K562 (cell line): ENCODE results near the gene HNRNPA2B1. TPM values are rescaled to one million over a fixed set of nuclear protein-coding genes. Genes with fewer than 3 reads are reported as not detected.

Experiments
- CSDE1 ChIP-seq, 2 experiments: fragments of 450-650 bp; IDR thresholded peaks; 2 replicates each; pipeline ENCODE4 v1.6.1; 2016; ENCODE audit warnings: mild to moderate bottlenecking in 1 of 2
- GABPA ChIP-seq: fragments of 200-800 bp; sonication (Bioruptor generic); conservative IDR thresholded peaks from 2 replicates; pipeline ENCODE4 v1.6.1; 2016; ENCODE audit warnings: low read depth, missing genetic modification characterization, missing compliant biosample characterization
- HNRNPUL1 ChIP-seq: fragments of 200-400 bp; formaldehyde crosslinking; IDR thresholded peaks from 2 replicates; pipeline ENCODE4 v1.6.1; 2017; ENCODE audit warnings: low read length
- NBN ChIP-seq: fragments of 450-650 bp; IDR thresholded peaks from 2 replicates; pipeline ENCODE4 v1.6.1; 2016; ENCODE audit warnings: low read depth, mild to moderate bottlenecking
- PRPF4 ChIP-seq: fragments of 200-400 bp; formaldehyde crosslinking; IDR thresholded peaks from one replicate; pipeline ENCODE4 v1.6.1; 2017; ENCODE audit warnings: low read length, low read depth, mild to moderate bottlenecking; ENCODE audit not compliant: insufficient read depth, poor library complexity, severe bottlenecking
- RBFOX2 ChIP-seq: fragments of 200-400 bp; formaldehyde crosslinking; IDR thresholded peaks from 2 replicates; pipeline ENCODE4 v1.6.1; 2017; ENCODE audit warnings: low read depth, mild to moderate bottlenecking, low read length, moderate library complexity
- SMARCA4 ChIP-seq: fragments of 450-650 bp; IDR thresholded peaks from 2 replicates; pipeline ENCODE4 v1.6.1; 2016
- ZC3H4 ChIP-seq: sonication (generic); formaldehyde crosslinking; IDR thresholded peaks from 2 replicates; pipeline ENCODE4 v1.9.0; 2021; ENCODE audit warnings: missing genetic modification reagents, borderline replicate concordance
- ZNF41 ChIP-seq: fragments of 250-450 bp; sonication (Bioruptor Pico); conservative IDR thresholded peaks from 2 replicates; pipeline ENCODE4 v1.4.0; 2020; ENCODE audit warnings: mild to moderate bottlenecking
- polyA plus RNA-seq, 8 experiments: library from polyadenylated mRNA; depleted of rRNA in 4 of 8; stranded (reverse) in 5 of 8; unstranded in 3 of 8; fragments of >200 nt; fragmentation: Nextera tagmentation in 2 of 8; fragmentation: Illumina TruSeq in 1 of 8; extraction: Ambion mirVana in 2 of 8; extraction: Trizol in 1 of 8; gene quantifications; 2 replicates each; pipeline versions ENCODE4 v1.2.1 to v1.2.3, GENCODE V29; 2011 to 2014; ENCODE audit warnings: inconsistent platforms in 1 of 8, missing spikeins in 1 of 8
- total RNA-seq, 7 experiments: library from RNA; depleted of rRNA in 6 of 7; stranded (reverse); fragments of >200 nt in 6 of 7; fragmentation: Illumina TruSeq in 2 of 7; extraction: Trizol in 2 of 7; gene quantifications; 2 replicates each; pipeline versions ENCODE4 v1.2.1 to v1.2.3, GENCODE V29; 2011 to 2021; ENCODE audit warnings: low replicate concordance in 1 of 7
- TF ChIP-seq, protein P1 (sequence below), 2 experiments: fragments of 450-650 bp; IDR thresholded peaks; 2 replicates each; pipeline ENCODE4 v1.6.1; 2016; ENCODE audit warnings: mild to moderate bottlenecking in 2 of 2, borderline replicate concordance in 1 of 2, low read depth in 1 of 2, moderate library complexity in 1 of 2
- TF ChIP-seq, protein P2 (sequence below): fragments of 250-450 bp; sonication (Bioruptor Pico); IDR thresholded peaks from 2 replicates; pipeline ENCODE4 v1.4.0; 2020

The HNRNPA2B1 gene
- total and polyA plus RNA-seq, 9 of the 15 experiments (the other 6 are each of a cell fraction or from before 2014, with no cell fraction given) = 630 to 1,989 (median 865) TPM

DNA sequence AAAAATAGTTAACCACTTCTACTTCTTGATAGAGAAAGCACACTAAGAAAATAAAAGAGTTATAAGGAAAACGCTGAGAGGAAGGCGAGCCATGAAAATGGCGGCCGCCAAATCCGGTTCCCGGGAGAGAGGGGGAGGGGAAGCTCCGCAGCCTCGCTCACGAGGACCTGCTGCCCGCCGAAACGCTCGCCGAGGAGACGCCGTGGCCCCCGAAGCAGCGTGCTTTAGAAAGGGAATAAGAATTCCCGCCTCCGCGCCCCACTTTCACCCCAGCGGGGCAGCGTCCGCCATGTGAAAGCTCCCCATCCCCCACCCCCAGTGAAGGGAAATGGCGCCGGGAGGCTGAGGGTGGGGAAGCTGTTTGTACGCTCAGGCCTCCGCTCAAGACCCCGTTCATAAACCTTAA lies 505 bp downstream of the HNRNPA2B1 start (continued):
- TF ChIP-seq, protein P1, sequence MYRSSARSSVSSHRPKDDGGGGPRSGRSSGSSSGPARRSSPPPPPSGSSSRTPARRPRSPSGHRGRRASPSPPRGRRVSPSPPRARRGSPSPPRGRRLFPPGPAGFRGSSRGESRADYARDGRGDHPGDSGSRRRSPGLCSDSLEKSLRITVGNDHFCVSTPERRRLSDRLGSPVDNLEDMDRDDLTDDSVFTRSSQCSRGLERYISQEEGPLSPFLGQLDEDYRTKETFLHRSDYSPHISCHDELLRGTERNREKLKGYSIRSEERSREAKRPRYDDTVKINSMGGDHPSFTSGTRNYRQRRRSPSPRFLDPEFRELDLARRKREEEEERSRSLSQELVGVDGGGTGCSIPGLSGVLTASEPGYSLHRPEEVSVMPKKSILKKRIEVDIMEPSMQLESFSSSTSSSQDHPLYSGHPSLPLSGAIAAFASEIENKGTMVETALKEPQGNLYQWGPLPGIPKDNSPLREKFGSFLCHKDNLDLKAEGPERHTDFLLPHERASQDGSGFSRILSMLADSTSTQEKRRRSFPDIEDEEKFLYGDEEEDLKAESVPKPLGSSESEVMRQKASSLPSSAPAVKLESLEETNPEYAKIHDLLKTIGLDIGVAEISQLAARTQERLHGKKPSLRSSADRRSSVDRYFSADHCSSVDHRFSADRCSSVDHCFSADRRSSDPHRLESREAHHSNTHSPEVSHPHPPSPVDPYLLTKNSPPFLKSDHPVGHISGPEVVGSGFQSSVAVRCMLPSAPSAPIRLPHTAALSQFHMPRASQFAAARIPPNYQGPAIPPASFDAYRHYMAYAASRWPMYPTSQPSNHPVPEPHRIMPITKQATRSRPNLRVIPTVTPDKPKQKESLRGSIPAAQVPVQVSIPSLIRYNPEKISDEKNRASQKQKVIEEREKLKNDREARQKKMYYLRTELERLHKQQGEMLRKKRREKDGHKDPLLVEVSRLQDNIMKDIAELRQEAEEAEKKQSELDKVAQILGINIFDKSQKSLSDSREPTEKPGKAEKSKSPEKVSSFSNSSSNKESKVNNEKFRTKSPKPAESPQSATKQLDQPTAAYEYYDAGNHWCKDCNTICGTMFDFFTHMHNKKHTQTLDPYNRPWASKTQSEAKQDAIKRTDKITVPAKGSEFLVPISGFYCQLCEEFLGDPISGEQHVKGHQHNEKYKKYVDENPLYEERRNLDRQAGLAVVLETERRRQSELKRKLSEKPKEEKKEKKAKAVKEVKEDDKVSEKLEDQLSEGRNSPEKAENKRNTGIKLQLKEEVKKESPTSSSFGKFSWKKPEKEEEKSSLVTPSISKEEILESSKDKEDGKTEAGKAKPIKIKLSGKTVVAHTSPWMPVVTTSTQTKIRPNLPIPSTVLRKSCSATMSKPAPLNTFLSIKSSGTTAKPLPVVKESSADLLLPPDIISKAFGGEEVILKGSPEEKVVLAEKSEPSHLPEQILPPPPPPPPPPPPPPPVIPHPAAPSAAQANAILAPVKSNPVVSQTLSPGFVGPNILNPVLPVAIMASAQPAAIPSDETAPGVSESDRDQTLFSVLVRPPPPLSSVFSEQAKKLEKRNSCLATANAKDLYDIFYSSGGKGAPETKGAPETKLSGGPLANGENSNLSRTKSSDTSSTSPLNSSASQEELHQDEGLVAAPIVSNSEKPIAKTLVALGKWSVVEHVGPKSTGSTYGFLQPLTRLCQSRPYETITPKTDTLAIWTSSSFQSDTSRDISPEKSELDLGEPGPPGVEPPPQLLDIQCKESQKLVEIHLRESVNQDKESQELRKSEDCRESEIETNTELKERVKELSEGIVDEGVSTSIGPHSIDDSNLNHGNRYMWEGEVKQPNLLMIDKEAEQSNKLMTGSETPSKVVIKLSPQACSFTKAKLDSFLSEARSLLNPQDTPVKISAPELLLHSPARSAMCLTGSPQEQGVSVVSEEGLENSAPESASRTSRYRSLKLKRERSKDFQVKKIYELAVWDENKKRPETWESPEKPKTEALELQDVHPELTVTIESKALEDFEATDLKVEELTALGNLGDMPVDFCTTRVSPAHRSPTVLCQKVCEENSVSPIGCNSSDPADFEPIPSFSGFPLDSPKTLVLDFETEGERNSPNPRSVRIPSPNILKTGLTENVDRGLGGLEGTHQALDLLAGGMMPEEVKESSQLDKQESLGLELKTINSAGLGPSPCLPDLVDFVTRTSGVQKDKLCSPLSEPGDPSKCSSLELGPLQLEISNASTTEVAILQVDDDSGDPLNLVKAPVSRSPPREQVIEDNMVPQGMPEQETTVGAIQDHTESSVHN (IDR thresholded peaks at IDR 0.05; ENCODE audit: borderline replicate concordance in 1 of 2, low read depth in 1 of 2) = peak in 1 of 2 experiments; percentile 7; a peak in 1 of 4 replicates
- TF ChIP-seq ZNF41 (CRISPR knock-in tag) (peak; percentile 46; the same call in 1 of the 2 replicates), ZC3H4 (CRISPR knock-in tag) (peak; percentile 94), GABPA (tag) (peak; percentile 61), CSDE1 (IDR thresholded peaks at IDR 0.05) (no peak), RBFOX2 (peak; percentile 95), NBN (0 out of 2 replicates have a peak, but pooled peaks have one; percentile 30), HNRNPUL1 (0 out of 2 replicates have a peak, but pooled peaks have one; percentile 2), PRPF4 (peak; percentile 99), SMARCA4 (0 out of 2 replicates have a peak, but pooled peaks have one; percentile 17)
- TF ChIP-seq, protein P2, sequence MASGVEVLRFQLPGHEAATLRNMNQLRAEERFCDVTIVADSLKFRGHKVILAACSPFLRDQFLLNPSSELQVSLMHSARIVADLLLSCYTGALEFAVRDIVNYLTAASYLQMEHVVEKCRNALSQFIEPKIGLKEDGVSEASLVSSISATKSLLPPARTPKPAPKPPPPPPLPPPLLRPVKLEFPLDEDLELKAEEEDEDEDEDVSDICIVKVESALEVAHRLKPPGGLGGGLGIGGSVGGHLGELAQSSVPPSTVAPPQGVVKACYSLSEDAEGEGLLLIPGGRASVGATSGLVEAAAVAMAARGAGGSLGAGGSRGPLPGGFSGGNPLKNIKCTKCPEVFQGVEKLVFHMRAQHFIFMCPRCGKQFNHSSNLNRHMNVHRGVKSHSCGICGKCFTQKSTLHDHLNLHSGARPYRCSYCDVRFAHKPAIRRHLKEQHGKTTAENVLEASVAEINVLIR = 0 out of 2 replicates have a peak, but pooled peaks have one; percentile 26
